K562 (cell line): ENCODE measurements around the gene PSAP. TPM values are rescaled to one million over a fixed set of nuclear protein-coding genes. Genes with fewer than 3 reads are reported as not detected.

Source experiments
- ATF6 ChIP-seq: sonication (generic); formaldehyde crosslinking; IDR thresholded peaks from 2 replicates; pipeline ENCODE4 v1.4.0; 2020; ENCODE audit warnings: mild to moderate bottlenecking, missing genetic modification reagents
- BRD4 ChIP-seq: fragments of 200-600 bp; sonication (generic); IDR thresholded peaks from 2 replicates; pipeline ENCODE4 v1.6.1; 2017; ENCODE audit warnings: inconsistent platforms
- CBX3 ChIP-seq, 2 experiments: IDR thresholded peaks; 1 replicate in 1 of 2; 2 replicates in 1 of 2; pipeline ENCODE4 v1.6.1; 2012; ENCODE audit warnings: inconsistent platforms in 2 of 2, low read length in 2 of 2, borderline replicate concordance in 1 of 2, control low read depth in 1 of 2
- ELF1 ChIP-seq: fragments of 200-800 bp; sonication (Bioruptor generic); IDR thresholded peaks from 2 replicates; pipeline ENCODE4 v1.6.1; 2016; ENCODE audit warnings: missing genetic modification characterization, missing compliant biosample characterization
- ELK1 ChIP-seq: sonication (generic); formaldehyde crosslinking; IDR thresholded peaks from 2 replicates; pipeline ENCODE4 v1.8.1; 2022; ENCODE audit warnings: missing genetic modification reagents
- FOS ChIP-seq: IDR thresholded peaks from 3 replicates; pipeline ENCODE4 v1.6.1; 2011; ENCODE audit not compliant: insufficient read length; ENCODE audit errors: extremely low read depth
- HLTF ChIP-seq: fragments of 450-650 bp; IDR thresholded peaks from 2 replicates; pipeline ENCODE4 v1.6.1; 2016
- MTA3 ChIP-seq: fragments of 450-650 bp; formaldehyde crosslinking; IDR thresholded peaks from 2 replicates; pipeline ENCODE4 v1.6.1; 2017; ENCODE audit warnings: mild to moderate bottlenecking, borderline replicate concordance
- PKNOX1 ChIP-seq: fragments of 450-650 bp; IDR thresholded peaks from 2 replicates; pipeline ENCODE4 v1.6.1; 2016
- RBM17 ChIP-seq: fragments of 200-400 bp; formaldehyde crosslinking; IDR thresholded peaks from 2 replicates; pipeline ENCODE4 v1.6.1; 2017; ENCODE audit warnings: low read depth, mild to moderate bottlenecking, low read length, borderline replicate concordance
- RFX7 ChIP-seq: fragments of 250-450 bp; sonication (Bioruptor Pico); IDR thresholded peaks from 2 replicates; pipeline ENCODE4 v1.5.1; 2021; ENCODE audit warnings: mild to moderate bottlenecking
- RNF219 ChIP-seq: fragments of 250-450 bp; sonication (Bioruptor Pico); IDR thresholded peaks from 2 replicates; pipeline ENCODE4 v1.5.0; 2022; ENCODE audit warnings: mild to moderate bottlenecking
- SRF ChIP-seq, 2 experiments: fragments of 250-450, 450-650 bp in 1 of 2; sonication (Bioruptor Pico) in 1 of 2; sonication (generic) in 1 of 2; formaldehyde crosslinking; IDR thresholded peaks; 2 replicates each; pipeline versions ENCODE4 v1.5.0 to v1.5.1; 2020 to 2022; ENCODE audit warnings: mild to moderate bottlenecking in 1 of 2, missing genetic modification reagents in 1 of 2
- ZNF121 ChIP-seq: sonication (generic); formaldehyde crosslinking; conservative IDR thresholded peaks from 2 replicates; pipeline ENCODE4 v1.8.0; 2022; ENCODE audit warnings: missing genetic modification reagents
- ZNF23 ChIP-seq: fragments of 250-450 bp; sonication (Bioruptor Pico); IDR thresholded peaks from 2 replicates; pipeline ENCODE4 v1.4.0; 2020; ENCODE audit warnings: mild to moderate bottlenecking
- polyA plus RNA-seq, 8 experiments: library from polyadenylated mRNA; depleted of rRNA in 4 of 8; stranded (reverse) in 5 of 8; unstranded in 3 of 8; fragments of >200 nt; fragmentation: Nextera tagmentation in 2 of 8; fragmentation: Illumina TruSeq in 1 of 8; extraction: Ambion mirVana in 2 of 8; extraction: Trizol in 1 of 8; gene quantifications; 2 replicates each; pipeline versions ENCODE4 v1.2.1 to v1.2.3, GENCODE V29; 2011 to 2014; ENCODE audit warnings: inconsistent platforms in 1 of 8, missing spikeins in 1 of 8
- total RNA-seq, 7 experiments: library from RNA; depleted of rRNA in 6 of 7; stranded (reverse); fragments of >200 nt in 6 of 7; fragmentation: Illumina TruSeq in 2 of 7; extraction: Trizol in 2 of 7; gene quantifications; 2 replicates each; pipeline versions ENCODE4 v1.2.1 to v1.2.3, GENCODE V29; 2011 to 2021; ENCODE audit warnings: low replicate concordance in 1 of 7
- TF ChIP-seq, protein P1 (sequence below): fragments of 250-450 bp; sonication (Bioruptor Pico); IDR thresholded peaks from 2 replicates; pipeline ENCODE4 v1.6.1; 2021; ENCODE audit warnings: mild to moderate bottlenecking
- TF ChIP-seq, protein P2 (sequence below): fragments of 250-450 bp; sonication (Bioruptor Pico); IDR thresholded peaks from 2 replicates; pipeline ENCODE4 v1.8.0; 2022; ENCODE audit warnings: inconsistent platforms, mild to moderate bottlenecking, moderate library complexity, borderline replicate concordance

PSAP gene
- total and polyA plus RNA-seq, 9 of the 15 experiments (the other 6 are each of a cell fraction or from before 2014, with no cell fraction given), result 245 to 700 (median 429) TPM

DNA sequence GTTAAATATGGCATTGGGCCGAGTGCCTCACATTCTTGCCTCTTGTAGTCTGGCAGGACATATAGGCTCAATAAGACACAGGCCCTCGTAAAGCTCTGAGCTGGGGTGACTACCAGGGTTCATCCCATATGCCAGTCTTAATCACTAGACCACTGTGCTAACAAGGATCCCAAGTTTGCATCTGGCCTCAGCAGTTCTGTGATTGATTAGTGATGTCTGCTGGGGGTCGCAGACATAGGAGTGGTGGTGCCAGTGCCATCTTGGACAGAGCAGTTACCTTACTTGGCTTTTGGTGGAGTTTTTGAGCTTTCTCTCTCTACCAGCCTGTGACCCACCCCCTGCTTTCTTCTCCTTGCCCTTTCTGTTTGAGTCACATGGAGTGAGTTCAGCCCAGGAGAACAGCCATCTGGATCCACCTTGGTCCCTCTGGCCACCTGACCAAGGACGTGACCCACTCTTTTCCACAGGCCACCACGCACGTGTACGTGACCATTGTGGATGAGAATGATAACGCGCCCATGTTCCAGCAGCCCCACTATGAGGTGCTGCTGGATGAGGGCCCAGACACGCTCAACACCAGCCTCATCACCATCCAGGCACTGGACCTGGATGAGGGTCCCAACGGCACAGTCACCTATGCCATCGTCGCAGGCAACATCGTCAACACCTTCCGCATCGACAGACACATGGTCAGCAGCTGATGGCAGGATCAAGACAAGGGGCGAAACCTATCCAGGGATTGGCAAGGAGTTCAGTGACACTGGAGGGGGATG lies 73.7 kb downstream of the PSAP start (continued):
- TF ChIP-seq ELF1 (no peak), RFX7 (CRISPR knock-in tag) (no peak), SRF (CRISPR knock-in tag; IDR thresholded peaks at IDR 0.05) (no peak), ELK1 (CRISPR knock-in tag) (no peak), MTA3 (no peak), RNF219 (CRISPR knock-in tag) (no peak), FOS (no peak), ZNF23 (CRISPR knock-in tag) (peak; percentile 100), ATF6 (CRISPR knock-in tag) (no peak), PKNOX1 (no peak), CBX3 (IDR thresholded peaks at IDR 0.05; ENCODE audit: borderline replicate concordance in 1 of 2, low read length in 2 of 2) (peak in 1 of 2 experiments; percentile 88; a peak in 2 of 3 replicates), BRD4 (no peak), ZNF121 (CRISPR knock-in tag) (no peak), HLTF (peak; percentile 96), RBM17 (no peak)
- TF ChIP-seq, protein P1, sequence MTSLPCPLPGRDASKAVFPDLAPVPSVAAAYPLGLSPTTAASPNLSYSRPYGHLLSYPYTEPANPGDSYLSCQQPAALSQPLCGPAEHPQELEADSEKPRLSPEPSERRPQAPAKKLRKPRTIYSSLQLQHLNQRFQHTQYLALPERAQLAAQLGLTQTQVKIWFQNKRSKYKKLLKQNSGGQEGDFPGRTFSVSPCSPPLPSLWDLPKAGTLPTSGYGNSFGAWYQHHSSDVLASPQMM (CRISPR knock-in tag), result no peak
- TF ChIP-seq, protein P2, sequence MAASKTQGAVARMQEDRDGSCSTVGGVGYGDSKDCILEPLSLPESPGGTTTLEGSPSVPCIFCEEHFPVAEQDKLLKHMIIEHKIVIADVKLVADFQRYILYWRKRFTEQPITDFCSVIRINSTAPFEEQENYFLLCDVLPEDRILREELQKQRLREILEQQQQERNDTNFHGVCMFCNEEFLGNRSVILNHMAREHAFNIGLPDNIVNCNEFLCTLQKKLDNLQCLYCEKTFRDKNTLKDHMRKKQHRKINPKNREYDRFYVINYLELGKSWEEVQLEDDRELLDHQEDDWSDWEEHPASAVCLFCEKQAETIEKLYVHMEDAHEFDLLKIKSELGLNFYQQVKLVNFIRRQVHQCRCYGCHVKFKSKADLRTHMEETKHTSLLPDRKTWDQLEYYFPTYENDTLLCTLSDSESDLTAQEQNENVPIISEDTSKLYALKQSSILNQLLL (CRISPR knock-in tag), result no peak
